H9 (cell line): ENCODE data around the gene ITPR2. TPM values are rescaled to one million over a fixed set of nuclear protein-coding genes. Genes with fewer than 3 reads are reported as not detected.

Source experiments
- DNase-seq: peaks from one replicate; pipeline ENCODE4 v3.0.0-alpha.2; 2017
- H2AFZ ChIP-seq: one replicate; pipeline ENCODE4 v1.6.1; 2013; ENCODE audit warnings: mild to moderate bottlenecking, low read length, control low read depth, moderate library complexity
- H2AK5ac ChIP-seq: 2 replicates; pipeline ENCODE4 v1.6.1; 2013; ENCODE audit warnings: low read length, control low read depth, mixed read lengths; ENCODE audit not compliant: insufficient read length
- H2BK120ac ChIP-seq: one replicate; pipeline ENCODE4 v1.6.1; 2013; ENCODE audit warnings: low read depth, mild to moderate bottlenecking, low read length, control low read depth, inconsistent platforms; ENCODE audit not compliant: poor library complexity, severe bottlenecking
- H2BK12ac ChIP-seq: 2 replicates; pipeline ENCODE4 v1.6.1; 2013; ENCODE audit warnings: low read length, control low read depth, mixed read lengths, low read depth; ENCODE audit not compliant: insufficient read length
- H2BK15ac ChIP-seq: 2 replicates; pipeline ENCODE4 v1.6.1; 2013; ENCODE audit warnings: low read depth, low read length, control low read depth
- H2BK20ac ChIP-seq: one replicate; pipeline ENCODE4 v1.6.1; 2013; ENCODE audit warnings: low read depth, mild to moderate bottlenecking, low read length, control low read depth, inconsistent platforms; ENCODE audit not compliant: poor library complexity, severe bottlenecking
- H2BK5ac ChIP-seq: 2 replicates; pipeline ENCODE4 v1.6.1; 2013; ENCODE audit warnings: low read length, control low read depth, mixed read lengths; ENCODE audit not compliant: insufficient read length
- H3K14ac ChIP-seq: 2 replicates; pipeline ENCODE4 v1.6.1; 2013; ENCODE audit warnings: low read length, control low read depth; ENCODE audit not compliant: insufficient read depth
- H3K18ac ChIP-seq: 2 replicates; pipeline ENCODE4 v1.6.1; 2013; ENCODE audit warnings: low read depth, mild to moderate bottlenecking, mixed read lengths, low read length, control low read depth; ENCODE audit not compliant: insufficient read length
- H3K23ac ChIP-seq: 2 replicates; pipeline ENCODE4 v1.6.1; 2013; ENCODE audit warnings: low read length, control low read depth, mixed read lengths, low read depth; ENCODE audit not compliant: insufficient read length
- H3K23me2 ChIP-seq: 2 replicates; pipeline ENCODE4 v1.6.1; 2013; ENCODE audit warnings: low read depth, mild to moderate bottlenecking, mixed read lengths, low read length, control low read depth; ENCODE audit not compliant: insufficient read length, poor library complexity, severe bottlenecking
- H3K27ac ChIP-seq: 2 replicates; pipeline ENCODE4 v1.5.1; 2013; ENCODE audit warnings: low read length, control low read depth, mixed read lengths, low read depth; ENCODE audit not compliant: insufficient read length
- H3K27me3 ChIP-seq: 2 replicates; pipeline ENCODE4 v1.6.1; 2013; ENCODE audit warnings: low read length, control low read depth, inconsistent platforms; ENCODE audit not compliant: insufficient read depth
- H3K4ac ChIP-seq: 2 replicates; pipeline ENCODE4 v1.6.1; 2013; ENCODE audit warnings: low read depth, mild to moderate bottlenecking, control low read depth, inconsistent platforms, low read length, moderate library complexity
- H3K4me1 ChIP-seq: 2 replicates; pipeline ENCODE4 v1.6.1; 2013; ENCODE audit warnings: low read length, control low read depth, inconsistent platforms; ENCODE audit not compliant: insufficient read depth
- H3K4me2 ChIP-seq: 2 replicates; pipeline ENCODE4 v1.6.1; 2013; ENCODE audit warnings: low read length, control low read depth, mixed read lengths; ENCODE audit not compliant: insufficient read length, insufficient read depth
- H3K56ac ChIP-seq: 2 replicates; pipeline ENCODE4 v1.6.1; 2013; ENCODE audit warnings: low read depth, mild to moderate bottlenecking, mixed read lengths, low read length, control low read depth; ENCODE audit not compliant: insufficient read length
- H3K79me1 ChIP-seq: 2 replicates; pipeline ENCODE4 v1.6.1; 2013; ENCODE audit warnings: low read depth, mild to moderate bottlenecking, moderate library complexity, low read length, control low read depth, inconsistent platforms; ENCODE audit not compliant: insufficient read depth, poor library complexity, severe bottlenecking
- H3K79me2 ChIP-seq: 2 replicates; pipeline ENCODE4 v1.6.1; 2013; ENCODE audit warnings: low read length, control low read depth, inconsistent platforms; ENCODE audit not compliant: insufficient read depth
- H3K9ac ChIP-seq: 2 replicates; pipeline ENCODE4 v1.6.1; 2013; ENCODE audit warnings: low read length, control low read depth, mixed read lengths; ENCODE audit not compliant: insufficient read length; ENCODE audit errors: extremely low read depth
- H3K9me3 ChIP-seq: one replicate; pipeline ENCODE4 v1.6.1; 2013; ENCODE audit warnings: low read depth, low read length, inconsistent platforms; ENCODE audit not compliant: control insufficient read depth
- H3T11ph ChIP-seq: one replicate; pipeline ENCODE4 v1.6.1; 2013; ENCODE audit warnings: mild to moderate bottlenecking, low read length, control low read depth, inconsistent platforms
- H4K20me1 ChIP-seq: one replicate; pipeline ENCODE4 v1.6.1; 2013; ENCODE audit not compliant: control insufficient read depth, insufficient read length, insufficient read depth
- H4K5ac ChIP-seq: 2 replicates; pipeline ENCODE4 v1.6.1; 2013; ENCODE audit warnings: low read depth, mild to moderate bottlenecking, mixed read lengths, low read length, control low read depth; ENCODE audit not compliant: insufficient read length
- H4K8ac ChIP-seq: replicated peaks from 2 replicates; pipeline ENCODE4 v1.6.1; 2013; ENCODE audit warnings: low read length, control low read depth, mixed read lengths, low read depth; ENCODE audit not compliant: insufficient read length
- H4K91ac ChIP-seq: 2 replicates; pipeline ENCODE4 v1.6.1; 2013; ENCODE audit warnings: low read depth, mild to moderate bottlenecking, moderate library complexity, mixed read lengths, low read length, control low read depth; ENCODE audit not compliant: insufficient read length
- H3K27ac Mint-ChIP-seq, 3 experiments: 2 replicates in 2 of 3; 3 replicates in 1 of 3; pipeline ENCODE4 v1.8.0; 2020 to 2021; ENCODE audit warnings: mixed read lengths in 3 of 3, mild to moderate bottlenecking in 1 of 3, moderate library complexity in 1 of 3
- H3K27me3 Mint-ChIP-seq: 2 replicates; pipeline ENCODE4 v1.8.0; 2021; ENCODE audit warnings: low read depth, mild to moderate bottlenecking, moderate library complexity, mixed read lengths
- H3K36me3 Mint-ChIP-seq, 3 experiments: 2 replicates in 2 of 3; 3 replicates in 1 of 3; pipeline ENCODE4 v1.8.0; 2020 to 2021; ENCODE audit warnings: low read depth in 3 of 3, mixed read lengths in 3 of 3; ENCODE audit not compliant: insufficient read depth in 1 of 3
- H3K4me1 Mint-ChIP-seq, 2 experiments: 2 replicates each; pipeline ENCODE4 v1.8.0; 2020; ENCODE audit warnings: mixed read lengths in 2 of 2
- H3K4me3 Mint-ChIP-seq, 2 experiments: 2 replicates in 1 of 2; 3 replicates in 1 of 2; pipeline ENCODE4 v1.8.0; 2020 to 2021; ENCODE audit warnings: mild to moderate bottlenecking in 2 of 2, mixed read lengths in 2 of 2, moderate library complexity in 1 of 2
- H3K9me3 Mint-ChIP-seq, 2 experiments: 2 replicates in 1 of 2; 3 replicates in 1 of 2; pipeline ENCODE4 v1.8.0; 2020; ENCODE audit warnings: mild to moderate bottlenecking in 2 of 2, mixed read lengths in 2 of 2, moderate library complexity in 1 of 2
- CTCF ChIP-seq: fragments of 200-600 bp; sonication (generic); conservative IDR thresholded peaks from 3 replicates; pipeline ENCODE4 v1.8.0; 2021; ENCODE audit warnings: antibody characterized with exemption, mild to moderate bottlenecking
- WGBS: extraction: QIAGEN DNeasy Blood & Tissue Kit; methylation state at CpG from one replicate; pipeline ENCODE4 v1.1.7; 2013; ENCODE audit warnings: missing lambda C conversion rate, low lambda C conversion rate, mixed read lengths; ENCODE audit not compliant: insufficient read length; ENCODE audit errors: extremely low coverage; 5-methylcytosine and 5-hydroxymethylcytosine counted together
- total RNA-seq: library from RNA; stranded (reverse); gene quantifications from 2 replicates; pipeline ENCODE4 v1.2.1, GENCODE V29; 2021

The ITPR2 gene
- total RNA-seq, 1 experiment from 2014 or later = 14.8 TPM

DNA sequence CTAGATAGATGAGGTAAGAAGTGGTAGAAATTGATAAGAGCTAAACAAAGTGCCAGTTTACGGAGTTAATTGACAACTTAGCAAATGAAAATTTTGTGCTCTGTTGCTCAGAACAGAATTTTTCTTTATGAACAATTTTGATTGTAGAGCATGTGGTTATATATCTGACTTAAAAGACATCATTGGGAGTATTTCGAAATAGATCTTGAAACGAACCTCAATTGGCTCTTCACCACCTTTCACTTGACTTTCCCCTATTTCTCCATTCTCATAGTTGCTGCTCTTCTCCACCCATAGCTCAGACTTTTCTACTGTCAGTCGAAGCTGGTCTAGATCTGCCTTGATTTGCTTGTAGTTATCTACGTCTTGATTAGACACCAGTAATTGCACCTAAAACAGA is 212.1 kb downstream of the ITPR2 start:
- Histone ChIP-seq H3K14ac (no peak overlapping the region), H2BK20ac (no peak overlapping the region), H3K27me3 (no peaks in the 10 kb centered on the region), H2AK5ac (no peak overlapping the region), H3K18ac (no peak overlapping the region), H2BK5ac (no peak overlapping the region), H4K20me1 (no peaks in the 10 kb centered on the region), H3K4ac (no peak overlapping the region), H2BK120ac (no peak overlapping the region), H3K56ac (no peak overlapping the region), H4K5ac (no peak overlapping the region), H2BK12ac (no peak overlapping the region), H3K4me2 (no peak overlapping the region), H3T11ph (no peak overlapping the region), H4K8ac (no peak overlapping the region), H3K79me2 (no peaks in the 10 kb centered on the region), H3K79me1 (no peaks in the 10 kb centered on the region), H3K23me2 (no peaks in the 10 kb centered on the region), H3K27ac (no peak overlapping the region), H3K4me1 (no peaks in the 10 kb centered on the region), H2BK15ac (no peak overlapping the region), H3K9ac (no peak overlapping the region), H3K23ac (no peak overlapping the region), H4K91ac (no peak overlapping the region), H2AFZ (no peak overlapping the region), H3K9me3 (no peaks in the 10 kb centered on the region)
- WGBS = no CpG with 5 or more reads among the region's 5 CpGs
- no peak for TF ChIP-seq CTCF
- no peaks in the 10 kb centered on the region; the same call in 1 of the 2 replicates for H3K27me3 Mint-ChIP-seq
- no peak overlapping the region for H3K4me3 Mint-ChIP-seq
- H3K27ac Mint-ChIP-seq = no peak overlapping the region
- no peaks in the 10 kb centered on the region for H3K9me3 Mint-ChIP-seq
- DNase-seq = no peak
- H3K36me3 Mint-ChIP-seq = peaks cover 0 to 16% (median 4%) of the 10 kb centered on the region in 3 experiments; a peak in 5 of 7 replicates
- H3K4me1 Mint-ChIP-seq = no peaks in the 10 kb centered on the region
